NT2/D1 (cell line): ENCODE data around the gene KLHL42.

ENCODE experiments used
- YY1 ChIP-seq: IDR thresholded peaks from 2 replicates; pipeline ENCODE4 v1.6.1; 2011; ENCODE audit not compliant: insufficient read length, insufficient read depth
- ZNF274 ChIP-seq: IDR thresholded peaks from 2 replicates; pipeline ENCODE4 v1.6.1; 2011; ENCODE audit warnings: mild to moderate bottlenecking, low read depth, low read length

- TF ChIP-seq YY1 (no peak), ZNF274 (no peak)
Measured at GRCh38 chr12:27805238-27805637, 25.2 kb downstream of the KLHL42 start.
